ENCODE measurements around the gene MACF1. TPM values are rescaled to one million over a fixed set of nuclear protein-coding genes. Genes with fewer than 3 reads are reported as not detected.

MACF1 gene
- total RNA-seq, 1 donor from 2014 or later, result 322 TPM

GRCh38 chr1:39324888-39325287 is 120.4 kb downstream of the MACF1 start:
- DNase-seq (ENCODE audit: low spot score) (no peak), ATAC-seq (no peak)
- intact Hi-C loops (cut with DNase I), result no loop called here

DNA sequence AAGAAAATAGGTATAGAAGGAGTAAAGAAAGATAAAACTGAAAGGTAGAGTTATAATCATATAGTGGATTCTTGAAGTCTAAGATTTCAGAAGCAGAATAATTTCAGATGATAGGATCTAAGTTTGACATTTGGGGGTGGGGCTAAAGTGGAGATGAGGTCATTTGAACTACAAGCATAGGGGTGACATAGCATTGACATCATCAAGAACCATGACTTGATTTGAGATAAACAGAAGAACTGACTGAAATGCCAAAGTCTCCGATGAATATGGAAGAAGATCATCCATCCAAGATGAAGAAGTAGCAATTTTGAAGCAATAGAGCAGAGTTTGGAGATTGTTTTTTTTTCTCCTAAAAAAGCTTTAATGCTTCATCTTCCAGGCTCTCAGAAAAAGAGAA is 122.3 kb downstream of the MACF1 start:
- intact Hi-C loops (cut with DNase I), result no loop called here

GRCh38 chr1:39328095-39328494 is 123.6 kb downstream of the MACF1 start:
- DNase-seq (ENCODE audit: low spot score), result no peak
- no peak for ATAC-seq
- intact Hi-C loops (cut with DNase I), result no loop called here

More for the DNA sequence above, 122.3 kb downstream of the MACF1 start:
- ATAC-seq (no peak), DNase-seq (ENCODE audit: low spot score) (no peak)

- DNase-seq (ENCODE audit: low spot score), result no peak
- no peak for ATAC-seq
- intact Hi-C loops (cut with DNase I), result no loop called here
Measured at GRCh38 chr1:39328586-39329121, 124.2 kb downstream of the MACF1 start.

DNA sequence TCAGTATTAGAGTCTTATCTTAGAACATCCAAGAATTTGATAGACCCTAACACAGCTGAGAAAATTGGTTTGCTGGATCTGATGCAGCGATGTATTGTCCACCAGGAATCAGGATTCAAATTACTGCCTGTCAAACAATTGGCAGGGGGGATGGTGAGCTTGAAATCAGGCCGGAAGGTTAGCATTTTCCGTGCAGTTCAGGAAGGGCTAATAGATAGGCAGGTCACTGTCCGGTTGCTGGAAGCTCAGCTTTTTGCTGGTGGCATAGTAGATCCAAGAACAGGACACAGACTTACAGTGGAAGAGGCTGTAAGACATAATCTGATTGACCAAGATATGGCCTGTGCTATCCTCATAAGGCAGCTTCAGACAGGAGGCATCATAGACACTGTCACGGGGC is 127.2 kb downstream of the MACF1 start:
- no peak for DNase-seq (ENCODE audit: low spot score)
- no peak for ATAC-seq
- intact Hi-C loops (cut with DNase I), result loop anchor here (5.0 kb wide), 1 partner anchor 899 kb away; no protein-coding TSS in a partner anchor

GRCh38 chr1:39332291-39332690 is 127.8 kb downstream of the MACF1 start:
- intact Hi-C loops (cut with DNase I), result loop anchor here (5.0 kb wide), 1 partner anchor 900 kb away; no protein-coding TSS in a partner anchor
- ATAC-seq (no peak), DNase-seq (ENCODE audit: low spot score) (no peak)

DNA sequence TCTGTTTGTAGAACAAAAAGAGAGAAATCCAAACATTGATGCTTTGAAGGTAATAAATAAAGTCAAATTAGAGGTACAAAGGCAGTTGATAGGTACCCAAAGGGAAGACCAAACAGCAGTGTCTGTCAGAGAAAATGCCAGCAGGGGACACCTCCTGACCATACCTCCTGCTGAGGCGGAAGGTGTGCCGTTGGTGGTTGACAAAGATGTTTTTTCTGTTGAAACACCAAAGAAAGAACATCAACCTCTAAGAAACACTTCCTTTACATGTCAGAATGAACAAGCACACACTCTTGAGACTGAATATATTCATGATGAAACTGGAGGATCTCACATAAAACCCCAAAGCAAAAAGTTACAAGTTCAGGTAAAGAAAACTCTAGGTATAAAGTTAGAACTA is 128.3 kb downstream of the MACF1 start:
- ATAC-seq, result no peak
- no peak for DNase-seq (ENCODE audit: low spot score)
- intact Hi-C loops (cut with DNase I), result loop anchor here (5.0 kb wide), 1 partner anchor 901 kb away; no protein-coding TSS in a partner anchor

DNA sequence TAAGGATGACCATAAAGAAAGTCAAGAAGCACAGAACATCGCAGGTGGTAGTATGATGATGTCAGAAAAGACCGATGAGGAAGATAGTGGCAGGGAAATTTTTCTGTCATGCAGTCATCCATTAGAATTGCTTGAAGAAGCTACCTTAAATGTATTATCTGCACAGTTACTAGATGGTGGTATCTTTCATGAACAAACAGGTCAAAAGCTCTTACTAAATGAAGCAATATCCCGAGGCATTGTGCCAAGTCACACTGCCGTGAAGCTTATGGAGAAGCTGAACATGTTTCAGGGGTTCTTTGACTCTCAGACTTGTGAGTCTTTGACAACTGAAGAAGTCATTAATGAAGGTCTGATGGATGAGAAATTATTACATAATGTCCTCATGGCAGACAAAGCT is 128.8 kb downstream of the MACF1 start:
- intact Hi-C loops (cut with DNase I), result loop anchor here (5.0 kb wide), 1 partner anchor 901 kb away; no protein-coding TSS in a partner anchor
- ATAC-seq, result no peak
- no peak for DNase-seq (ENCODE audit: low spot score)

- intact Hi-C loops (cut with DNase I), result no loop called here
- DNase-seq (ENCODE audit: low spot score), result no peak
- no peak for ATAC-seq
Measured at GRCh38 chr1:39335216-39335615, 130.7 kb downstream of the MACF1 start.

DNA sequence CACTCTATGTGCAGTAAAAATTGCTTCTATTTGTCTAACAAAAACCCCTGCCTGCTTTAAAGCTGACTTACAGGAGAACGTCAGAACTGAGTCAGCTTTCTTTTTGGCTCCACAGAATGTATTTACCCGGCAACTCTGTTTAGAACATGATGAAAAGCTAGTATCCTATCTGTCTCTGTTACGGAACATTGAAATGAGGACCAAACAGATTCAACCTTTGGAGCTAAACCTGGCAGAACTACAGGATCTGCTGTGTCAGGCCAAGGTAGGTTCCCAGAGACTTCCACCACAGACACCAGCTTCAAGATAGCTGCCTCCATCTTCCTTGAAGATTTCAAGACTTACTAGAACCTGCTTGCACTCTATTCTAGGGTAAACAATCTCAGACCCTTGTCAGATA is 132.6 kb downstream of the MACF1 start:
- ATAC-seq (no peak), DNase-seq (ENCODE audit: low spot score) (no peak)
- intact Hi-C loops (cut with DNase I), result no loop called here

DNA sequence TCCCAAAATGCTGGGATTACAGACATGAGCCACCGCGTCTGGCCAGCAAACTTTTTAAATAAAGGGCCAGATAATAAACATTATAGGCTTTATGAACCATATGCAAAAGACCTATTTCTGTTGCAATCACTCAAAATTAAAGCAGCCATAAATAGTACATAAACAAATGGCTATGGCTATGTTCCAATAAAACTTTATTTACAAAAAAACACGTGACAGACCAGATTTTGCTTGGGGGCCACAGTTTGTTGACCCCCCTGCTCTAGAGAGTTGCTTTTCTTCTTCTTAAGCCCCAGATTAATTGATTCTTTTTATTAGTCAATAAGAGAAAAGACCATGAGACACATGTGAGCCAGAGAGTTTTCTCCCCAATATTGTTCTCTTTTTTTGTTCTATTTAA is 138.3 kb downstream of the MACF1 start:
- no peak for ATAC-seq
- intact Hi-C loops (cut with DNase I), result no loop called here

DNA sequence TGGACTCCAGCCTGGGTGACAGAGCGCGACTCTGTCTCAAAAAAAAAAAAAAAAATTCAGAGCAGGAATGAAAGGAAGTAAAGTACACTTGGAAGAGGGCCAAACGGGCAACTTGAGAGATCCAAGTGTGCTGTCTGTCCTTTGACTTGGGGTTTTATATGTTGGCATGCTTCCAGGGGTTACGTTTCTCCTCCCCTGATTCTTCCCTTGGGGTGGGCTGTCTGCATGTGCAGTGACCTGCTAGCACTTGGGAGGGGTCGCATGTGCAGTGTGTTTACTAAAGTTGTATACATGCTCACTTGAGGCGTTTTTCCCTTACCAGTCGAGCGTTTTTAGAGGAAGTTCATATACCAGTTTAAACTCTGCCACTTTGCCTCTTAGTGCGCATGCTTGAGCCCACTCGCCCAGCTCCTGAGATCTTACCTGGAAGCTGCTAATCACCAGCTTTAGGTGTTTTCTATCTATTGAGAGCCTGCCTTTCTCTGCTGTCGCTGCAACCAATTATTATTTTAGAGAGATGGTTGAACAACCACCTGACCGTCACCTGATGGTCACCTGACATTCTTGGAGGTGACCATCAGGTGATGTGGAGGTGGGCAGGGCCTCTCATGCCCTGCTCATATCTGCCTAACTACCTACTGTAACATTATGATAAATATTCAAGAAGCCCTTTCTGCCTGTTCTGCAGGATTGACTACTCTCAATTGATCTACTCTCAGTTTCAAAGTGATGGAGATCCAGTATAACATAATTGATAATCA is 140.1 kb downstream of the MACF1 start:
- intact Hi-C loops (cut with DNase I), result no loop called here
- ATAC-seq (no peak), DNase-seq (ENCODE audit: low spot score) (no peak)

More for the DNA sequence above, 138.3 kb downstream of the MACF1 start:
- no peak for DNase-seq (ENCODE audit: low spot score)

DNA sequence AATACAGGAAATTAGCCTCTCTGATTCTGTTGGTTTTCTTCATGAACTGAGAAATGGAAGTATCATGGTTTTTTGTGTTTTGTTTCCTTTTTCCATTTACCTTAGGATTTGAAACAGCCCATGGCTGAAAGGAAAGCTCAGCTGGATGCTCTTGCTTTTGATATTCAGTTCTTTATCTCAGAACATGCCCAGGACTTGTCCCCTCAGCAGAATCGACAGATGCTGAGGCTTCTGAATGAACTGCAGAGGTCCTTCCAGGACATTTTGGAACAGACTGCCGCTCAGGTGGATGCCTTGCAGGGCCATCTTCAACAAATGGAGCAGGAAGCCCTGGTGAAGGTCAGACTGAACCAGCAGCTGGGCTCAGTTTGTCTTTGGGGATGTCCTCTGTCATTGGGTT is 142.4 kb downstream of the MACF1 start:
- DNase-seq (ENCODE audit: low spot score) (no peak), ATAC-seq (no peak)
- intact Hi-C loops (cut with DNase I), result no loop called here

GRCh38 chr1:39348278-39348677 is 143.8 kb downstream of the MACF1 start:
- no peak for DNase-seq (ENCODE audit: low spot score)
- no peak for ATAC-seq
- intact Hi-C loops (cut with DNase I), result no loop called here

DNA sequence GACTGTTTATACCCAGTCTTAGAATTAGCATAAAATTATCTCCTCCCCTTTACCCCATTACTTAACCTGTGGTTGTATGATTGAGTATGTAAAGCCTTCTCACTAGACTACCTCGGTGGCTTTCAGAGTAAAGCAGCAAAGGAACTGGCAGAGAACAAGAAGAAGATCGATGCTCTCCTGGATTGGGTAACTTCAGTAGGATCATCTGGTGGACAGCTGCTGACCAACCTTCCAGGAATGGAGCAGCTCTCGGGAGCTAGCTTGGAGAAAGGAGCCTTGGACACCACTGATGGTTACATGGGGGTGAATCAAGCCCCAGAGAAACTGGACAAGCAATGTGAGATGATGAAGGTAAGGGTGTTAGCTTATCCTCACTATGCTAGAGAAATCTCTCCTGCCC is 148.4 kb downstream of the MACF1 start:
- intact Hi-C loops (cut with DNase I), result no loop called here
- DNase-seq (ENCODE audit: low spot score) (no peak), ATAC-seq (no peak)

DNA sequence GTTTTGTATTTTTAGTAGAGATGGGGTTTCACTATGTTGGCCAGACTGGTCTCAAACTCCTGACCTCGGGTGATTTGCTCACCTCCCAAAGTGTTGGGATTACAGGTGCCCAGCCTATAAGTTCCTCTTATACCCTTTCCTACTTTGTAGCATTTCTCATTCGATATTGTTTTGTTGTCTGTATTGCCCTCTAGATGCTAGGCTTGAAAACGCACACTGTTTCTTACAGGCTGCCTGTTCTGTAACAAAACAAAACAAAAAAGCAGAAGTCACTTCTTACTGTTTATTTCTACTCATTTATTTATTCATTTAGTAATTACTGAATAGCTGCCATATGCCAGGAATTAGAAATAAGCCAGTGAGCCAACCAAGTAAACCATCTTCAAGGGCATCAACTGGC is 150.1 kb downstream of the MACF1 start:
- ATAC-seq (no peak), DNase-seq (ENCODE audit: low spot score) (no peak)
- intact Hi-C loops (cut with DNase I), result no loop called here

DNA sequence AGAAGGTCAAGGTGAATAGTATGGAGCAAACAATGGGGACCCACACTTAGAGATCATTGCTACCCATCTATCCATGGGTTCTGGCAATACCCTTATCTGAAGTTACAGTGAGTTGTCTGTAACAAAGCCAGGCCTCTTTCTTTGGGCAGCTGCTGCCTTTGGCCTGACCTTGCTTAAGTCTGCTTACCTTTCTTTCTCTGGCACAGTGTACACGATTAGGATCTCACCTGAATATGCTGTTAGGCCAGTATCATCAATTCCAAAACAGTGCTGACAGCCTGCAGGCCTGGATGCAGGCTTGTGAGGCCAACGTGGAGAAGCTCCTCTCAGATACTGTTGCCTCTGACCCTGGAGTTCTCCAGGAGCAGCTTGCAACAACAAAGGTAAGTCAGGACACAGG is 154.0 kb downstream of the MACF1 start:
- intact Hi-C loops (cut with DNase I), result no loop called here
- no peak for DNase-seq (ENCODE audit: low spot score)
- no peak for ATAC-seq

DNA sequence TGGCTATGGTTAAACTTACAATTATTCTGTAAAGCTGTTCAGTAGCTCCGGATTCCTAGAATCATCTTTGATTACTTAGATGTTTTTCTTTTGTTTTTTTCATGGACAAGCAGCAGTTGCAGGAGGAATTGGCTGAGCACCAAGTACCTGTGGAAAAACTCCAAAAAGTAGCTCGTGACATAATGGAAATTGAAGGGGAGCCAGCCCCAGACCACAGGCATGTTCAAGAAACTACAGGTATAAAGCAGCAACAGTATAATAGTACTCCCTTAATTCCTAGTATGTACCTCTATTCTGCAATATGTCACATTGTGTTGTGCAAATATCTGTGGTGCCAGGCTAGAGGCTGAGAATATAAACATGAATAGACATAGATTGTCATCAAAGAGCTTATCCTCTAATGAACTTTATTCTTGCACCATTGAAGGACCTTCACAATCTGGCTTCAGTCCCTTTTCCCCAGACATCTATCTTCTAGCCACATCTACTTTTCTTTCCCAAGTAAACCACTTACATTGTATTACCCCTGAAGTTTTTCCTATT is 154.6 kb downstream of the MACF1 start:
- intact Hi-C loops (cut with DNase I), result no loop called here
- ATAC-seq (no peak), DNase-seq (ENCODE audit: low spot score) (no peak)

- intact Hi-C loops (cut with DNase I), result no loop called here
- DNase-seq (ENCODE audit: low spot score), result no peak
- no peak for ATAC-seq
Measured at GRCh38 chr1:39360731-39361130, 156.2 kb downstream of the MACF1 start.

- ATAC-seq, result no peak
- intact Hi-C loops (cut with DNase I), result no loop called here
Measured at GRCh38 chr1:39361446-39361845, 157.0 kb downstream of the MACF1 start.

GRCh38 chr1:39363267-39363666 is 158.8 kb downstream of the MACF1 start:
- DNase-seq (ENCODE audit: low spot score) (no peak), ATAC-seq (no peak)
- intact Hi-C loops (cut with DNase I), result no loop called here

More at GRCh38 chr1:39361446-39361845, 157.0 kb downstream of the MACF1 start:
- DNase-seq (ENCODE audit: low spot score), result no peak

All from sciatic nerve (tissue), 2 donors.